Panc1 (cell line): ENCODE measurements around the gene UBN2. TPM values are rescaled to one million over a fixed set of nuclear protein-coding genes. Genes with fewer than 3 reads are reported as not detected.

Source experiments
- ATAC-seq: fragments of 200-7000 bp; cut with Tn5 transposase; 2 replicates; pipeline ENCODE4 v1.9.1; 2020; ENCODE audit warnings: mild to moderate bottlenecking, moderate library complexity
- BruUV-seq: library from RNA; stranded (reverse); fragments of 400-500 nt; replicated peaks from 2 replicates; lab custom pipeline; 2021; lab: Mats Ljungman, UMichigan
- CTCF ChIA-PET: fragments of 300-600 bp; sonication (Branson Sonifier 250); formaldehyde crosslinking; loops from one replicate; lab custom pipeline; 2022; ENCODE audit warnings: antibody characterized with exemption; lab: Charles Lee
- POLR2A ChIA-PET: fragments of 300-600 bp; sonication (Branson Sonifier 250); formaldehyde crosslinking; loops from one replicate; lab custom pipeline; 2022; ENCODE audit warnings: antibody characterized with exemption; lab: Charles Lee
- DNase-seq: peaks from one replicate; pipeline ENCODE4 v3.0.0-alpha.2; 2010; ENCODE audit warnings: low read depth, low spot score
- H3K27ac ChIP-seq: 2 replicates; pipeline ENCODE4 v1.5.1; 2011; ENCODE audit warnings: mild to moderate bottlenecking, low read length, inconsistent platforms
- H3K27me3 ChIP-seq: fragments of 200-500 bp; sonication (Bioruptor generic); 2 replicates; pipeline ENCODE4 v1.6.0; 2014; ENCODE audit warnings: low read length, inconsistent platforms; ENCODE audit not compliant: control insufficient read depth, insufficient read depth
- H3K36me3 ChIP-seq: fragments of 200-500 bp; sonication (Bioruptor generic); 2 replicates; pipeline ENCODE4 v1.5.1; 2014; ENCODE audit warnings: inconsistent platforms, mild to moderate bottlenecking, low read length, moderate library complexity; ENCODE audit not compliant: control insufficient read depth, insufficient read depth
- H3K4me1 ChIP-seq: 2 replicates; pipeline ENCODE4 v1.5.1; 2011; ENCODE audit warnings: inconsistent platforms, mild to moderate bottlenecking, low read length, moderate library complexity; ENCODE audit not compliant: control insufficient read depth, insufficient read depth
- H3K4me3 ChIP-seq, 2 experiments: 2 replicates each; pipeline ENCODE4 v1.5.1; 2011 to 2012; ENCODE audit warnings: low read depth in 2 of 2, low read length in 2 of 2, mild to moderate bottlenecking in 2 of 2, inconsistent platforms in 1 of 2, moderate library complexity in 1 of 2
- H3K9me3 ChIP-seq: fragments of 200-500 bp; sonication (Bioruptor generic); 2 replicates; pipeline ENCODE4 v1.5.1; 2014; ENCODE audit warnings: low read depth, mild to moderate bottlenecking, inconsistent platforms, low read length, moderate library complexity; ENCODE audit not compliant: control insufficient read depth, insufficient read depth
- CTCF ChIP-seq: fragments of 450-650 bp; IDR thresholded peaks from 2 replicates; pipeline ENCODE4 v1.5.1; 2017; ENCODE audit warnings: mild to moderate bottlenecking
- POLR2AphosphoS5 ChIP-seq: IDR thresholded peaks from 2 replicates; pipeline ENCODE4 v1.6.1; 2012; ENCODE audit warnings: mild to moderate bottlenecking, low read depth, low read length, moderate library complexity
- REST ChIP-seq, 2 experiments: IDR thresholded peaks; 2 replicates each; pipeline ENCODE4 v1.6.1; 2011 to 2012; ENCODE audit warnings: low read depth in 2 of 2, control low read depth in 1 of 2, low read length in 1 of 2, mild to moderate bottlenecking in 1 of 2, moderate library complexity in 1 of 2; ENCODE audit not compliant: insufficient read depth in 1 of 2
- SIN3A ChIP-seq: IDR thresholded peaks from 2 replicates; pipeline ENCODE4 v1.6.1; 2012; ENCODE audit warnings: low read depth, mild to moderate bottlenecking, low read length, moderate library complexity, borderline replicate concordance; ENCODE audit not compliant: insufficient read depth
- TCF7L2 ChIP-seq: IDR thresholded peaks from 2 replicates; pipeline ENCODE4 v1.6.1; 2011; ENCODE audit warnings: mild to moderate bottlenecking, low read depth, low read length, inconsistent platforms
- in situ Hi-C: cut with HindIII; loops from 2 replicates; pipeline ENCODE4 v1.10.0; 2016; ENCODE audit warnings: low sequenced_read_pairs, low pct_unique_long_range_greater_than_20kb
- intact Hi-C: fragments of 100-400 bp; cut with micrococcal nuclease; formaldehyde crosslinking; loops from one replicate; pipeline ENCODE4 v1.10.0; 2022; ENCODE audit not compliant: unreplicated experiment
- total RNA-seq: library from RNA; stranded (reverse); gene quantifications from one replicate; pipeline ENCODE4 v1.2.1, GENCODE V29; 2021; ENCODE audit not compliant: unreplicated experiment

UBN2 gene
- total RNA-seq, 1 experiment from 2014 or later = 14.0 TPM

GRCh38 chr7:139355320-139355719 is 124.3 kb downstream of the UBN2 start:
- DNase-seq = no peak
- no TSS peak for BruUV-seq
- H3K4me3 ChIP-seq = no peak overlapping the region
- ChIA-PET POLR2A (no interaction called here), CTCF (no interaction called here)
- no peak for TF ChIP-seq CTCF
- TF ChIP-seq REST (IDR thresholded peaks at IDR 0.05; ENCODE audit: insufficient read depth in 1 of 2, low read depth in 2 of 2, low read length in 1 of 2) = no peak
- TF ChIP-seq TCF7L2 = no peak
- TF ChIP-seq POLR2AphosphoS5 = no peak
- TF ChIP-seq SIN3A = no peak
- no peaks in the 10 kb centered on the region for H3K27me3 ChIP-seq
- no peaks in the 10 kb centered on the region for H3K9me3 ChIP-seq
- in situ Hi-C loops (no loop called here), intact Hi-C loops (no loop called here)
- peaks cover 5% of the 10 kb centered on the region; the same call in 1 of the 2 replicates for H3K36me3 ChIP-seq
- H3K27ac ChIP-seq = no peak overlapping the region
- no peaks in the 10 kb centered on the region for H3K4me1 ChIP-seq
- no peak for ATAC-seq

Other genes starting within 250 kb of the UBN2 start
- gene KIAA1549, start 249.8 kb upstream of the UBN2 start, total RNA-seq = 14.1 TPM
- 27.3 TPM for gene ZC3HAV1L, start 195.2 kb upstream of the UBN2 start, total RNA-seq
- gene ZC3HAV1, start 121.5 kb upstream of the UBN2 start, total RNA-seq = 47.1 TPM
- gene FMC1, start 110.1 kb downstream of the UBN2 start, total RNA-seq = 12.7 TPM
- 110 TPM for gene LUC7L2, start 128.7 kb downstream of the UBN2 start, total RNA-seq